COLO829 (cell line): ENCODE data around the gene HSPA2.
"Not testable (repeated sequence)": the region's sequence is repeated elsewhere in the genome, so short reads cannot be mapped to it uniquely, and the experiment has no call there.

Experiments used
- DNase-seq: peaks from one replicate; pipeline ENCODE4 v3.0.0; 2012; ENCODE audit warnings: low spot score

The HSPA2 gene

GRCh38 chr14:64515053-64515452, 25.5 kb upstream of the HSPA2 start:
- no peak for DNase-seq

GRCh38 chr14:64516969-64517368, 23.6 kb upstream of the HSPA2 start:
- no peak for DNase-seq

GRCh38 chr14:64517667-64518066, 22.9 kb upstream of the HSPA2 start:
- DNase-seq = not testable (repeated sequence)

GRCh38 chr14:64518229-64518628, 22.3 kb upstream of the HSPA2 start:
- DNase-seq = no peak

- no peak for DNase-seq
Measured at GRCh38 chr14:64520699-64521098, 19.8 kb upstream of the HSPA2 start.

GRCh38 chr14:64522591-64523355, 17.8 kb upstream of the HSPA2 start:
- DNase-seq = no peak

GRCh38 chr14:64525354-64525753, 15.2 kb upstream of the HSPA2 start:
- no peak for DNase-seq

GRCh38 chr14:64531567-64531966, 9.0 kb upstream of the HSPA2 start:
- no peak for DNase-seq

GRCh38 chr14:64536488-64537245, 3.9 kb upstream of the HSPA2 start:
- no peak for DNase-seq

- DNase-seq = no peak
Measured at GRCh38 chr14:64541261-64541971, 875 bp downstream of the HSPA2 start.

- DNase-seq = no peak
Measured at GRCh38 chr14:64541972-64542835, 1.7 kb downstream of the HSPA2 start.

- no peak for DNase-seq
Measured at GRCh38 chr14:64542836-64543201, 2.3 kb downstream of the HSPA2 start.

- DNase-seq = peak; percentile 63
Measured at GRCh38 chr14:64544607-64545312, 4.2 kb downstream of the HSPA2 start.

- no peak for DNase-seq
Measured at GRCh38 chr14:64549016-64549415, 8.5 kb downstream of the HSPA2 start.

- DNase-seq = no peak
Measured at GRCh38 chr14:64549791-64550620, 9.5 kb downstream of the HSPA2 start, which contains the start of gene PPP1R36. Gene PPP1R36, plus strand, starts transcription at chr14:64549961. Its CDS starts 37 bp downstream, at chr14:64549998.

GRCh38 chr14:64550621-64551333, 10.2 kb downstream of the HSPA2 start:
- no peak for DNase-seq

GRCh38 chr14:64554556-64554955, 14.0 kb downstream of the HSPA2 start:
- DNase-seq = no peak

GRCh38 chr14:64556526-64556925, 16.0 kb downstream of the HSPA2 start:
- DNase-seq = no peak

GRCh38 chr14:64558216-64558615, 17.7 kb downstream of the HSPA2 start:
- DNase-seq = not testable (repeated sequence)

- no peak for DNase-seq
Measured at GRCh38 chr14:64561631-64562030, 21.1 kb downstream of the HSPA2 start.
